HepG2 (cell line): ENCODE measurements around the gene ZMIZ1. TPM values are rescaled to one million over a fixed set of nuclear protein-coding genes. Genes with fewer than 3 reads are reported as not detected.

ENCODE experiments used
- AKNA ChIP-seq: sonication (generic); formaldehyde crosslinking; IDR thresholded peaks from 2 replicates; pipeline ENCODE4 v1.4.0; 2020; ENCODE audit warnings: missing genetic modification reagents, borderline replicate concordance
- CAMTA2 ChIP-seq: sonication (generic); formaldehyde crosslinking; IDR thresholded peaks from 2 replicates; pipeline ENCODE4 v1.4.0; 2020; ENCODE audit warnings: mild to moderate bottlenecking, missing genetic modification reagents, borderline replicate concordance
- ELF4 ChIP-seq: sonication (generic); formaldehyde crosslinking; IDR thresholded peaks from 2 replicates; pipeline ENCODE4 v1.5.0; 2020; ENCODE audit warnings: missing genetic modification reagents, mild to moderate bottlenecking, moderate library complexity, borderline replicate concordance
- HMG20A ChIP-seq: IDR thresholded peaks from 2 replicates; pipeline ENCODE4 v1.6.1; 2016; ENCODE audit warnings: borderline replicate concordance
- IRF1 ChIP-seq: sonication (generic); formaldehyde crosslinking; IDR thresholded peaks from 2 replicates; pipeline ENCODE4 v1.4.0; 2020; ENCODE audit warnings: low read depth, mild to moderate bottlenecking, missing genetic modification reagents
- ISL2 ChIP-seq: sonication (generic); formaldehyde crosslinking; IDR thresholded peaks from 2 replicates; pipeline ENCODE4 v1.5.0; 2020; ENCODE audit warnings: missing genetic modification reagents
- MEIS1 ChIP-seq: sonication (generic); formaldehyde crosslinking; IDR thresholded peaks from 2 replicates; pipeline ENCODE4 v1.9.0; 2021; ENCODE audit warnings: mild to moderate bottlenecking, missing genetic modification reagents, moderate library complexity, borderline replicate concordance
- MNT ChIP-seq: fragments of 450-650 bp; IDR thresholded peaks from 2 replicates; pipeline ENCODE4 v1.6.1; 2016
- TBP ChIP-seq: sonication (generic); formaldehyde crosslinking; IDR thresholded peaks from 2 replicates; pipeline ENCODE4 v1.5.0; 2020; ENCODE audit warnings: missing genetic modification reagents
- THAP7 ChIP-seq: sonication (generic); formaldehyde crosslinking; IDR thresholded peaks from 2 replicates; pipeline ENCODE4 v1.8.1; 2023; ENCODE audit warnings: mild to moderate bottlenecking, missing genetic modification reagents
- THAP8 ChIP-seq: sonication (generic); formaldehyde crosslinking; IDR thresholded peaks from 2 replicates; pipeline ENCODE4 v1.5.1; 2020; ENCODE audit warnings: missing genetic modification reagents, mild to moderate bottlenecking, borderline replicate concordance
- THRA ChIP-seq: sonication (generic); formaldehyde crosslinking; IDR thresholded peaks from 2 replicates; pipeline ENCODE4 v1.4.0; 2020; ENCODE audit warnings: missing genetic modification reagents, borderline replicate concordance
- ZNF136 ChIP-seq: sonication (generic); formaldehyde crosslinking; IDR thresholded peaks from 2 replicates; pipeline ENCODE4 v1.8.1; 2022; ENCODE audit warnings: low read depth, mild to moderate bottlenecking, moderate library complexity, missing genetic modification reagents
- ZNF44 ChIP-seq: sonication (generic); formaldehyde crosslinking; IDR thresholded peaks from 2 replicates; pipeline ENCODE4 v1.5.1; 2020; ENCODE audit warnings: mild to moderate bottlenecking, missing genetic modification reagents
- ZNF619 ChIP-seq: sonication (generic); formaldehyde crosslinking; IDR thresholded peaks from 2 replicates; pipeline ENCODE4 v1.4.0; 2020; ENCODE audit warnings: mild to moderate bottlenecking, missing genetic modification reagents
- ZNF670 ChIP-seq: sonication (generic); formaldehyde crosslinking; IDR thresholded peaks from 2 replicates; pipeline ENCODE4 v1.8.0; 2022; ENCODE audit warnings: mild to moderate bottlenecking, missing genetic modification reagents, borderline replicate concordance
- ZNF766 ChIP-seq: sonication (generic); formaldehyde crosslinking; IDR thresholded peaks from 2 replicates; pipeline ENCODE4 v1.5.0; 2020; ENCODE audit warnings: missing genetic modification reagents, borderline replicate concordance
- ZNF792 ChIP-seq: IDR thresholded peaks from 2 replicates; pipeline ENCODE4 v1.6.1; 2016
- ZSCAN20 ChIP-seq: sonication (generic); formaldehyde crosslinking; IDR thresholded peaks from 2 replicates; pipeline ENCODE4 v1.4.0; 2020; ENCODE audit warnings: missing genetic modification reagents, mild to moderate bottlenecking, borderline replicate concordance
- polyA plus RNA-seq, 8 experiments: library from polyadenylated mRNA; depleted of rRNA in 3 of 8; stranded (reverse) in 7 of 8; unstranded in 1 of 8; fragments of >200 nt; fragmentation: Illumina TruSeq in 4 of 8; extraction: Trizol in 4 of 8; gene quantifications; 2 replicates each; pipeline versions ENCODE4 v1.2.1 to v1.2.3, GENCODE V29; 2011 to 2016; ENCODE audit warnings: low read depth in 4 of 8, missing spikeins in 1 of 8, mixed read lengths in 1 of 8; ENCODE audit not compliant: insufficient read depth in 1 of 8
- total RNA-seq, 5 experiments: library from RNA; depleted of rRNA; stranded (reverse); fragments of >200 nt; fragmentation: Illumina TruSeq; extraction: Trizol; gene quantifications; 2 replicates each; pipeline ENCODE4 v1.2.3, GENCODE V29; 2016; ENCODE audit warnings: low read depth in 1 of 5

Gene ZMIZ1
- total and polyA plus RNA-seq, 2 of the 13 experiments (the other 11 are each of a cell fraction or from before 2014, with no cell fraction given), result 5.3 to 10.2 TPM

- TF ChIP-seq MNT (no peak), HMG20A (CRISPR knock-in tag) (no peak), ZNF44 (CRISPR knock-in tag) (no peak), CAMTA2 (CRISPR knock-in tag) (no peak), ISL2 (CRISPR knock-in tag) (no peak), THAP7 (CRISPR knock-in tag) (0 out of 2 replicates have a peak, but pooled peaks have one; percentile 40), ZNF136 (CRISPR knock-in tag) (no peak), ZNF792 (CRISPR knock-in tag) (no peak), TBP (CRISPR knock-in tag) (no peak), ZSCAN20 (CRISPR knock-in tag) (0 out of 2 replicates have a peak, but pooled peaks have one; percentile 54), THRA (no peak; the same call in 1 of the 2 replicates), THAP8 (CRISPR knock-in tag) (no peak), AKNA (CRISPR knock-in tag) (no peak), ELF4 (CRISPR knock-in tag) (no peak), ZNF766 (CRISPR knock-in tag) (no peak), IRF1 (CRISPR knock-in tag) (no peak), ZNF670 (CRISPR knock-in tag) (no peak), MEIS1 (CRISPR knock-in tag) (no peak), ZNF619 (CRISPR knock-in tag) (0 out of 2 replicates have a peak, but pooled peaks have one; percentile 37)
Observed at GRCh38 chr10:79070606-79071395, 2.0 kb downstream of the ZMIZ1 start (continued).
